ENCODE measurements around the gene ERC2.

Gene ERC2

GRCh38 chr3:55731741-55732140 lies 736.5 kb downstream of the ERC2 start:
- no peak for ATAC-seq
- no peak for TF ChIP-seq ZNF8 (CRISPR knock-in tag; IDR thresholded peaks at IDR 0.05)
- TF ChIP-seq ESRRG (CRISPR knock-in tag; IDR thresholded peaks at IDR 0.05) = no peak
- no peak for TF ChIP-seq ZNF70 (CRISPR knock-in tag; IDR thresholded peaks at IDR 0.05)
- TF ChIP-seq ISL1 (CRISPR knock-in tag; IDR thresholded peaks at IDR 0.05) = no peak
- no peak for TF ChIP-seq TCF4 (CRISPR knock-in tag; IDR thresholded peaks at IDR 0.05; ENCODE audit: borderline replicate concordance)
- TF ChIP-seq ZFP30 (CRISPR knock-in tag; IDR thresholded peaks at IDR 0.05) = no peak
- no peak for TF ChIP-seq PATZ1 (CRISPR knock-in tag; IDR thresholded peaks at IDR 0.05; ENCODE audit: borderline replicate concordance)
- TF ChIP-seq BACH2 (CRISPR knock-in tag; IDR thresholded peaks at IDR 0.05; ENCODE audit: borderline replicate concordance) = no peak
- no peak for TF ChIP-seq TSHZ2 (CRISPR knock-in tag; IDR thresholded peaks at IDR 0.05)
- TF ChIP-seq SNAI2 (CRISPR knock-in tag; IDR thresholded peaks at IDR 0.05) = no peak
- TF ChIP-seq GLIS3 (CRISPR knock-in tag; IDR thresholded peaks at IDR 0.05) = no peak
- no peak for TF ChIP-seq ARNTL (CRISPR knock-in tag; IDR thresholded peaks at IDR 0.05; ENCODE audit: borderline replicate concordance, low read depth)
- no peak for TF ChIP-seq CREB5 (CRISPR knock-in tag; IDR thresholded peaks at IDR 0.05; ENCODE audit: low read depth)
- TF ChIP-seq PPARA (CRISPR knock-in tag; IDR thresholded peaks at IDR 0.05; ENCODE audit: borderline replicate concordance) = no peak
- no peak for TF ChIP-seq ZC3H10 (CRISPR knock-in tag; IDR thresholded peaks at IDR 0.05)
- TF ChIP-seq OSR1 (CRISPR knock-in tag; IDR thresholded peaks at IDR 0.05) = no peak
- TF ChIP-seq RARB (CRISPR knock-in tag; IDR thresholded peaks at IDR 0.05) = no peak
- no peak for TF ChIP-seq CSRNP3 (CRISPR knock-in tag; IDR thresholded peaks at IDR 0.05)
- TF ChIP-seq TOX (CRISPR knock-in tag; IDR thresholded peaks at IDR 0.05; ENCODE audit: borderline replicate concordance) = no peak

GRCh38 chr3:55729546-55729945 lies 738.7 kb downstream of the ERC2 start:
- no peak for ATAC-seq
- TF ChIP-seq ZNF8 (CRISPR knock-in tag; IDR thresholded peaks at IDR 0.05) (no peak), PPARA (CRISPR knock-in tag; IDR thresholded peaks at IDR 0.05; ENCODE audit: borderline replicate concordance) (no peak), TCF4 (CRISPR knock-in tag; IDR thresholded peaks at IDR 0.05; ENCODE audit: borderline replicate concordance) (no peak), OSR1 (CRISPR knock-in tag; IDR thresholded peaks at IDR 0.05) (no peak), RARB (CRISPR knock-in tag; IDR thresholded peaks at IDR 0.05) (no peak), ZC3H10 (CRISPR knock-in tag; IDR thresholded peaks at IDR 0.05) (no peak), GLIS3 (CRISPR knock-in tag; IDR thresholded peaks at IDR 0.05) (no peak)

GRCh38 chr3:55728461-55729100 lies 739.7 kb downstream of the ERC2 start:
- no peak for ATAC-seq
- TF ChIP-seq PPARA (CRISPR knock-in tag; IDR thresholded peaks at IDR 0.05; ENCODE audit: borderline replicate concordance) (no peak), ZFP30 (CRISPR knock-in tag; IDR thresholded peaks at IDR 0.05) (no peak), GLIS3 (CRISPR knock-in tag; IDR thresholded peaks at IDR 0.05) (no peak), PATZ1 (CRISPR knock-in tag; IDR thresholded peaks at IDR 0.05; ENCODE audit: borderline replicate concordance) (no peak), BACH2 (CRISPR knock-in tag; IDR thresholded peaks at IDR 0.05; ENCODE audit: borderline replicate concordance) (no peak), CREB5 (CRISPR knock-in tag; IDR thresholded peaks at IDR 0.05; ENCODE audit: low read depth) (no peak), CSRNP3 (CRISPR knock-in tag; IDR thresholded peaks at IDR 0.05) (no peak), OSR1 (CRISPR knock-in tag; IDR thresholded peaks at IDR 0.05) (no peak)

Data from SK-N-SH treated with all-trans-retinoic acid at 6 μM for 48 hours (cell line).